CD14-positive monocyte (primary cell): Measurements from ENCODE around the gene FOXP1. TPM values are rescaled to one million over a fixed set of nuclear protein-coding genes. Genes with fewer than 3 reads are reported as not detected.

Experiments
- DNase-seq, 3 donors: peaks; one replicate each; pipeline ENCODE4 v3.0.0-alpha.2; 2011 to 2022
- H2AFZ ChIP-seq: 2 replicates; pipeline ENCODE4 v1.6.0; 2012; ENCODE audit warnings: mild to moderate bottlenecking, low read depth, low read length, inconsistent platforms; ENCODE audit not compliant: insufficient read depth, poor library complexity, severe bottlenecking
- H3K27ac ChIP-seq, 2 donors: 1 replicate in 1 of 2; 2 replicates in 1 of 2; pipeline ENCODE4 v1.5.1; 2012 to 2013; ENCODE audit warnings: low read length in 2 of 2, control low read depth in 1 of 2, inconsistent platforms in 1 of 2, low read depth in 1 of 2, mild to moderate bottlenecking in 1 of 2
- H3K27me3 ChIP-seq, 2 donors: one replicate each; pipeline versions ENCODE4 v1.6.0 to v1.6.1; 2011 to 2013; ENCODE audit warnings: low read length in 2 of 2; ENCODE audit not compliant: control insufficient read depth in 2 of 2, insufficient read depth in 2 of 2
- H3K36me3 ChIP-seq, 2 donors: replicated peaks in 1 of 2; 1 replicate in 1 of 2; 2 replicates in 1 of 2; pipeline versions ENCODE4 v1.5.1 to v1.6.1; 2012 to 2013; ENCODE audit warnings: low read length in 2 of 2, control low read depth in 1 of 2, inconsistent platforms in 1 of 2, mild to moderate bottlenecking in 1 of 2; ENCODE audit not compliant: insufficient read depth in 2 of 2, control insufficient read depth in 1 of 2
- H3K4me1 ChIP-seq, 2 donors: 1 replicate in 1 of 2; 2 replicates in 1 of 2; pipeline versions ENCODE4 v1.5.1 to v1.6.1; 2012 to 2013; ENCODE audit warnings: low read length in 2 of 2, control low read depth in 1 of 2, inconsistent platforms in 1 of 2, mild to moderate bottlenecking in 1 of 2, moderate library complexity in 1 of 2; ENCODE audit not compliant: insufficient read depth in 2 of 2, control insufficient read depth in 1 of 2
- H3K4me2 ChIP-seq: replicated peaks from 2 replicates; pipeline ENCODE3; 2012; ENCODE audit warnings: low read length, moderate library complexity, mild to moderate bottlenecking; ENCODE audit not compliant: poor library complexity, severe bottlenecking; ENCODE audit errors: extremely low read depth
- H3K4me3 ChIP-seq, 3 experiments: fragments of 200-600 bp in 1 of 3; sonication (generic) in 1 of 3; replicated peaks in 1 of 3; 1 replicate in 2 of 3; 2 replicates in 1 of 3; pipeline ENCODE4 v1.5.1; 2011 to 2013; ENCODE audit warnings: low read length in 3 of 3, mild to moderate bottlenecking in 3 of 3, control low read depth in 2 of 3, low read depth in 2 of 3, inconsistent platforms in 1 of 3, moderate library complexity in 1 of 3
- H3K79me2 ChIP-seq: 2 replicates; pipeline ENCODE4 v1.6.0; 2012; ENCODE audit warnings: mild to moderate bottlenecking, control low read depth, inconsistent platforms, low read length, moderate library complexity; ENCODE audit not compliant: insufficient read depth
- H3K9ac ChIP-seq: 2 replicates; pipeline ENCODE4 v1.6.0; 2017; ENCODE audit warnings: low read length, mild to moderate bottlenecking; ENCODE audit not compliant: insufficient read depth, poor library complexity, severe bottlenecking
- H3K9me3 ChIP-seq, 2 donors: replicated peaks in 1 of 2; 1 replicate in 1 of 2; 2 replicates in 1 of 2; pipeline versions ENCODE4 v1.5.1 to v1.6.1; 2012 to 2013; ENCODE audit warnings: low read length in 2 of 2, control low read depth in 1 of 2; ENCODE audit not compliant: control insufficient read depth in 1 of 2, insufficient read depth in 1 of 2
- H4K20me1 ChIP-seq: 2 replicates; pipeline ENCODE4 v1.6.0; 2012; ENCODE audit warnings: mild to moderate bottlenecking, low read length, control low read depth, moderate library complexity; ENCODE audit not compliant: insufficient read depth
- H3K27ac Mint-ChIP-seq, 7 donors: one replicate each; pipeline ENCODE4 v1.8.0; 2020; ENCODE audit warnings: mild to moderate bottlenecking in 7 of 7, mixed read lengths in 7 of 7, moderate library complexity in 6 of 7, inconsistent platforms in 2 of 7
- H3K27me3 Mint-ChIP-seq, 3 donors: one replicate each; pipeline ENCODE4 v1.8.0; 2021 to 2022; ENCODE audit warnings: low read depth in 3 of 3, mild to moderate bottlenecking in 3 of 3, mixed read lengths in 3 of 3, moderate library complexity in 3 of 3, inconsistent platforms in 1 of 3
- H3K36me3 Mint-ChIP-seq, 2 donors: one replicate each; pipeline ENCODE4 v1.8.0; 2020; ENCODE audit warnings: mixed read lengths in 2 of 2, inconsistent platforms in 1 of 2, mild to moderate bottlenecking in 1 of 2
- H3K4me1 Mint-ChIP-seq: one replicate; pipeline ENCODE4 v1.8.0; 2020; ENCODE audit warnings: mild to moderate bottlenecking, mixed read lengths
- H3K4me3 Mint-ChIP-seq, 2 donors: one replicate each; pipeline ENCODE4 v1.8.0; 2020; ENCODE audit warnings: mild to moderate bottlenecking in 2 of 2, mixed read lengths in 2 of 2, moderate library complexity in 1 of 2
- H3K9me3 Mint-ChIP-seq, 7 donors: one replicate each; pipeline ENCODE4 v1.8.0; 2020 to 2022; ENCODE audit warnings: mixed read lengths in 7 of 7, mild to moderate bottlenecking in 6 of 7, moderate library complexity in 6 of 7, inconsistent platforms in 2 of 7
- CTCF ChIP-seq: fragments of 200-600 bp; IDR thresholded peaks from one replicate; pipeline ENCODE4 v1.8.0; 2022; ENCODE audit warnings: antibody characterized with exemption, mild to moderate bottlenecking
- WGBS: methylation state at CpG from one replicate; pipeline ENCODE4 v1.1.5; 2013; ENCODE audit warnings: missing lambda C conversion rate; ENCODE audit not compliant: insufficient coverage; 5-methylcytosine and 5-hydroxymethylcytosine counted together
- intact Hi-C, 2 donors: fragments of 100-400 bp; cut with micrococcal nuclease; formaldehyde crosslinking; loops; one replicate each; pipeline versions ENCODE4 v1.15.0 to v1.15.1; 2023
- polyA plus RNA-seq, 3 donors: library from polyadenylated mRNA; depleted of rRNA in 1 of 3; unstranded in 2 of 3; stranded (reverse) in 1 of 3; fragments of 300-500 nt in 2 of 3; fragments of >200 nt in 1 of 3; fragmentation: Illumina TruSeq in 2 of 3; gene quantifications; 1 replicate in 2 of 3; 2 replicates in 1 of 3; pipeline ENCODE4 v1.2.3, GENCODE V29; 2012 to 2021

FOXP1 gene
- polyA plus RNA-seq, 3 donors = 25.7 to 42.6 (median 27.8) TPM

GRCh38 chr3:71229905-71230657 lies 353.4 kb downstream of the FOXP1 start:
- 90% methylated on average over 4 of the region's 7 CpGs for WGBS
- TF ChIP-seq CTCF = no peak
- H3K4me1 ChIP-seq = peaks cover 0 to 4% of the 10 kb centered on the region in 2 donors
- peaks cover 0 to 16% of the 10 kb centered on the region in 2 donors for H3K36me3 ChIP-seq
- peaks cover 72% of the 10 kb centered on the region for H4K20me1 ChIP-seq
- H3K4me3 Mint-ChIP-seq = no peak overlapping the region
- H3K27ac Mint-ChIP-seq = peak overlapping the region in 2 of 7 donors; percentile 8 to 18
- H3K9me3 ChIP-seq = no peaks in the 10 kb centered on the region
- H3K27ac ChIP-seq = no peak overlapping the region
- peaks cover 0 to 2% (median 0%) of the 10 kb centered on the region in 3 donors for H3K27me3 Mint-ChIP-seq
- H3K36me3 Mint-ChIP-seq = peaks cover 11 to 12% of the 10 kb centered on the region in 2 donors
- no peak overlapping the region for H3K4me2 ChIP-seq
- peaks cover 6% of the 10 kb centered on the region for H3K79me2 ChIP-seq
- no peak overlapping the region for H2AFZ ChIP-seq
- no peaks in the 10 kb centered on the region for H3K9me3 Mint-ChIP-seq
- no peak overlapping the region for H3K9ac ChIP-seq
- H3K4me1 Mint-ChIP-seq = peaks cover 15% of the 10 kb centered on the region
- intact Hi-C loops = no loop called here
- H3K4me3 ChIP-seq = no peak overlapping the region
- no peak for DNase-seq
- no peaks in the 10 kb centered on the region for H3K27me3 ChIP-seq

GRCh38 chr3:71228156-71228866 lies 355.2 kb downstream of the FOXP1 start:
- no peak for DNase-seq
- Histone ChIP-seq H3K9ac (no peak overlapping the region), H3K4me2 (no peak overlapping the region), H4K20me1 (peaks cover 81% of the 10 kb centered on the region), H3K27ac (no peak overlapping the region), H2AFZ (no peak overlapping the region), H3K79me2 (peaks cover 15% of the 10 kb centered on the region), H3K9me3 (no peaks in the 10 kb centered on the region), H3K4me1 (peaks cover 0 to 4% of the 10 kb centered on the region in 2 donors), H3K4me3 (no peak overlapping the region), H3K36me3 (peaks cover 0 to 11% of the 10 kb centered on the region in 2 donors), H3K27me3 (no peaks in the 10 kb centered on the region)
- Mint-ChIP-seq H3K27ac (no peak overlapping the region), H3K9me3 (no peaks in the 10 kb centered on the region), H3K4me1 (peaks cover 15% of the 10 kb centered on the region), H3K27me3 (peaks cover 0 to 2% (median 0%) of the 10 kb centered on the region in 3 donors), H3K4me3 (no peak overlapping the region), H3K36me3 (peaks cover 9% of the 10 kb centered on the region in 2 donors)
- no peak for TF ChIP-seq CTCF
- intact Hi-C loops = no loop called here
- WGBS = 94% methylated on average over 2 of the region's 9 CpGs
